Adipose tissue (tissue), 3 donors: ENCODE measurements around the gene CDCA4. TPM values are rescaled to one million over a fixed set of nuclear protein-coding genes. Genes with fewer than 3 reads are reported as not detected.
"Not testable (repeated sequence)": the region's sequence is repeated elsewhere in the genome, so short reads cannot be mapped to it uniquely, and the experiment has no call there.

Experiments
- H3K27ac ChIP-seq: one replicate; pipeline ENCODE4 v1.5.1; 2013; ENCODE audit warnings: low read depth, low read length
- WGBS, 3 donors: extraction: QIAGEN DNeasy Blood & Tissue Kit; methylation state at CpG; one replicate each; pipeline ENCODE4 v1.1.7; 2013; 5-methylcytosine and 5-hydroxymethylcytosine counted together
- polyA plus RNA-seq, 3 donors: library from polyadenylated mRNA; stranded (reverse); fragments of 200-250 nt; gene quantifications; one replicate each; pipeline ENCODE4 v1.2.3, GENCODE V29; 2013
- donor health status: healthy with polysubstance abuse.
- donor health status: Bipolar disorder and iron deficiency.
- donor health status: healthy.

CDCA4 gene
- polyA plus RNA-seq: 1 to 10 TPM; 2.5 to 4.0 (median 3.5) TPM

DNA sequence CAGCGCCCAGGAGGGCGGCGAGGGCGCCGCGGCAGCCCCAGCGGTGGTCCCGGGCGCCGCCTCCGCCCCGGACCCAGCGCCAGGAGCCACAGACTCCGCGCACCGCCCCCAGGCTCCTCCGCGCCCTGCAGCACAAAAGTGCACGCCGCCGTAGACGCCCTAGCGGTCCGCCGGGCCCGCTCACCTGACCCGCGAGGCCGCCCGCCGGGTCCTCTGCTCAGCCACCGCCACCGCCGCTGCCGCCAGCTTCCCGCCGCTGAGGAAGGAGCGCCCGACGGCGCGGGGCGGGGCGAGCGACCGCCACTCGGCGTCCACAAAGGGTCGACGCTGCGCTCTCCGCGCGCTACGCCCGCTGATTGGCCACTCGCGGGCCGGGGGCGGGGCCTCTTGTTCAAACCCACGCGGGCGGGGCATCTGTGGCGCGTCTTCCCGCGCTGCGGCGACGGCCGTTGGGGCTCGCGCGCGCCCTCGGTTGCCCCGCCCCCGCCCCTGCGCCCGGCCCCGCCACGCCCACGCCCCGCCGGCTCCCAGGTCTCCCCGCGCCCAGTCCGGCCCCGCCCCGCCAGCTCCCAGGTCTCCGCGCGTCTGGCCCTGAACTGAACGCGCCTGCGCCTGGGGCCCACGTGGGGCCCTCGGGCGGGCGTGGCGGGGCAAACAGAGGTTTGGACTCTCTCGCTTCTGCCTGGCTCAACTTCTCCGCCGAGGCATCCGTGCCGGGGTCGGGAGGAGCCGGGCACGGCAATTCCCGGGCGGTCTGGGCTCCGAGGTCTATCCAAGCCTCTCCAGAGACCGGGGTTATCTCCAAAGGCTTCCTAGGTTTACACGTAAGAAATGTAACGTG, at the start of gene CDCA4:
Gene CDCA4, minus strand, starts transcription at position 269 of the 841 bp plus-strand sequence. CDS start 9,154 bp downstream, outside the sequence.
- 0% methylated on average over 68 to 115 of the region's 115 CpGs for WGBS, 3 donors
- peak within 1 kb of the TSS; percentile 15 for H3K27ac ChIP-seq

DNA sequence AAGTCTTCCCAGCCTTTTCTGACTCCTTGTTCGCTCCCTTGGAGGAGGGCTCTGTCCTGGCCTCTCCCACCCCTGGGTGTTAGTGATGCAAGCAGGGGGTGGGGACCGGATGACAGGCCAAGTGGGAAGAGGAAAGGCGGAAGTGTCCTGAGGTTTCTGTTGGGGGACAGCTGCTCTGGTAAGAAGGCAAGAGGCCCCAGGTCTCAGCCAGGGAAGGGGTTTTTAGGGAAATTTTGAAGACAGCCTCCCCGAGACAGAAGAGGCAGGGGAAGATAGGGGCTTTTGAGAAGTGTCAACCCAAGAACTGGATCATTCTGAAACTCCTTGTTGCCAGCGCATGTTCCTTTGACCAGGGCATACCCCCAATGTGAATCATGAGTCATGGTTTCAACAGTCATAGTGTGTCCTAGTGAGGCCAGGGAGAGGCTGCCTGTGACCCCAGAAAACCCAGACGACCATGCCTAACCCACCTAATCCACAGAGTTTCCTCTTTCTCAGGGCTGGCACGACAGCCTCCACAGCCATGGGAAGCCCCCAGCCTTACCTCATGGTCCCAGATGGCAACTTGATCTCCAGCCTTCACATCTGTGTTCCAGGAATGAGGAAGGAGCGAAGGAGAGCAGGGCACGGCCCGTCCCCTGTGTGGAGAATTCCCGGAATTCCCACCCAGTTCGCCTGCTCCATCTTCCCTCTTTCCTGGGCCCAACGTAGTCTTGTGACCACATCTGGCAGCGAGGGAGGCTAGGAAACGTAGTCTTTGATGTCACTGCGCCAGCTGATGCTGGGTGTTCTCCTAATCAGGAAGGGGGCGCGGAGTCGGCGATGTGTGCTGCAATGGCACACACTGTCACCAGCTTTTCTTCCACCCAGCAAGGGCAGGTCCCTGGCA, 49.2 kb upstream of the CDCA4 start:
- no peak overlapping the region for H3K27ac ChIP-seq
- 47 to 74% (median 49%) methylated on average over 20 of the region's 20 CpGs for WGBS, 3 donors

DNA sequence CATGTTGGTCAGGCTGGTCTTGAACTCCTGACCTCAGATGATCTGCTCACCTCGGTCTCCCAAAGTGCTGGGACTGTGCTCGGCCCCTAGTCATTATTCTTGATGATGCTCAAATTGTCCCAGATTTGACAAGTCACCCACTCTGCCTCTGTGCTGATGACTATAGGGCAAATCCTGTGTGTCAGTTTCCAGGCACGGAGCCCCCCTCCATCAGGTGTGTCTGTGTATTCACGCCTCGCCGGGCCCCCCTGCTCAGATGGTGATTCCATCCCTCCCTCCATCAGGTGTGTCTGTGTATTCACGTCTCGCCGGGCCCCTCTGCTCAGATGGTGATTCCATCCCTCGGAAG, 48.6 kb upstream of the CDCA4 start:
- WGBS, 3 donors: 80 to 85% (median 82%) methylated on average over 9 to 10 of the region's 10 CpGs
- H3K27ac ChIP-seq: no peak overlapping the region

DNA sequence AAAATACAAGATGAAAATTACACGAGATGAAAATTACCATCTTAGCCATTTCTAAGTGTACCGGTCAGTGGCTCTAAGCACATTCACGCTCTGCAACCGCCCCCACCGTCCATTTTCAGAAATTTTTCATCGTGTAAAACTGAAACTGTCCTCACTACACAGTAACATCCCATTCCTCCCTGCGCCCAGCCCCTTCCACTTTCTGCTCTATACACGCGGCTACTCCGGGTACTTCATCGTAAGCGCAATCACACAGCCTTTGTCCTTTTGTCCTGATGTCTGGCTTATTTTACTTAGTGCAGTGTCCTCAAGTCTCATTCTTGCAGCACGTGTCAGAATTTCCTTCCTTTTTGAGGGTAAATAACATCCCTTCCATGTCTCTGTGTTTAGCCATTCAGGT, 47.9 kb upstream of the CDCA4 start:
- WGBS, 3 donors: 61 to 78% (median 70%) methylated on average over 13 of the region's 13 CpGs
- no peak overlapping the region for H3K27ac ChIP-seq

GRCh38 chr14:105067969-105068301, 47.1 kb upstream of the CDCA4 start:
- H3K27ac ChIP-seq: no peak overlapping the region
- 93 to 97% (median 94%) methylated on average over 12 of the region's 12 CpGs for WGBS, 3 donors

GRCh38 chr14:105067140-105067968, 46.5 kb upstream of the CDCA4 start:
- WGBS, 3 donors: 64 to 81% (median 65%) methylated on average over 18 of the region's 18 CpGs
- no peak overlapping the region for H3K27ac ChIP-seq

DNA sequence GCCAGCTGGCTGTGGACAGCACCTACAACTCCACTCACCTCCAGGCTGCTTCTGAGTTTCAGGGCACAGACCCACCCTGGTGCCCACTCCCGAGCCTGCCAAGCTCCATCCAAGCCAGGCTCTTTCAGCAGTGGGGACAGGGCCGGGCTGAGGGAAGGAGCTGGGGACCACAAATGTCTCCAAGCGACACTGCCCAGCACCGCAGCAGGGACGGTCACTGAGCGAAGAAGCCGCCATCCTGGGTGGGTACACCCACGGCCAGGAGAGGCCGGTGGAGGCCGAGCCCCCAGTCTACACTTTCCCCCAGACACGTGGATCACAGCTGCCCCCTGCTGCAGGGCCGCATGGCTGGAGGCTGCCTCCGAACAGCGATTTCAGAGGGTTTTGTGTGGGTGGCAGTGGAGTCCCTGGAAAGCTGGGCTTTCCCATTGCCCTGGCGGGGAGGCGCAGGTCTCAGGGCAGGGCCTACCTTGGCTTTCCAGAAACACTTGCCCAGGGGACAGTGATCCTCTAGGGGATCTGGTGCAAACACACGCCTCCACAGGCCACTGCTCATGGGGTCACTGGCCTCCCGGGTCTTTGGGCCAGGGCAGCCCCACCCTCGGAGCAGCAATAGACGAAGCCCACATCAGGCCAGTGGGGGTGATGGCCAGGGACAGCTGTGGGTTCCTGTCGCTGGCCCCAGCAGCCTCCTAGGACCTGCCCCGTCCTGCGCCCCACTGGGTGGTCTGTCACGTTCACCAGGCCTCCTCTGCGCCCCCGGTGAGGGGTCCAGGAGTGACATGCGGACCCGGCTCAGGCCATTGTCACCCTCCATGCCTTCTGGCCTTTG, 45.6 kb upstream of the CDCA4 start:
- H3K27ac ChIP-seq: no peak overlapping the region
- 82 to 89% (median 86%) methylated on average over 27 to 28 of the region's 28 CpGs for WGBS, 3 donors

GRCh38 chr14:105065280-105066228, 44.7 kb upstream of the CDCA4 start, which contains the start of gene GPR132:
GPR132 (minus strand) TSS chr14:105065430; CDS start chr14:105055420, 10,010 bp downstream.
- no peak within 1 kb of the TSS for H3K27ac ChIP-seq
- 45 to 74% (median 51%) methylated on average over 22 of the region's 22 CpGs for WGBS, 3 donors

DNA sequence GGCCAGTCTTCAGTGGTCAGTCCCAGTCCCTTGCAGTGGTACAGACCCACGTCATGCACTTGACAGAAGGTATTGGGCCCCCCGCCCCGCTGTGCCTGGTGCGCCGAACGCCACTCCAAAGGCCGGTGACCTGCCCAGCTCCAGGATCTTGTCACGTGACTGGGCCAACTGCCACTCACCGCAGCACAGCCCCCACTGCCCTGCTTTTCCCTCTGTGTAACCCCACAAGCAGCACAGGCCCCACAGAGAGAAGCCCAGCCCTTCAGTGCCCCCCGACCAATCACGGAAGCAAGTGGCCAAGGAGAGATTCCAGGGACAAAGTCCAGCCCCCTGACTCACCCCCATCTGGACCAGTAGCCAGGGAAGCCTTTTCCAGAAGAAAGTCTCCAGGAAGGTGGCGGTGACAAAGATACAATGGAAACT, 43.8 kb upstream of the CDCA4 start:
- H3K27ac ChIP-seq: no peak overlapping the region
- WGBS, 3 donors: 34 to 54% (median 41%) methylated on average over 12 of the region's 12 CpGs

DNA sequence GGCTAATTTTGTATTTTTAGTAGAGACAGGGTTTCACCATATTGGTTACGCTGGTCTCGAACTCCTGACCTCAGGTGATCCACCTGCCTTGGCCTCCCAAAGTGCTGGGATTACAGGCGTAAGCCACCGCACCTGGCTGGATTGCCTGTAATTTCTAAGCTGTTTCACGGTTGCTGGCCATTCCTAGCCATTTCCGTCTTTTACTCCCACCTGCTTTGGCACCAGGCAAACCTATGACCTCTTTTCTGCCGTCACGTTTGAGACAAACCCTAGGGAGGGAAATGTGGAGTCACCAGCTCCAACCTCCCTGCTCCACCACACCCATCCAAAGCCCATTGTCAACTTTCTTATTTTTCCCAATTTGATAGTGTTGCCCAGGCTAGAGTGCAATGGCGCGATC, 43.1 kb upstream of the CDCA4 start:
- 80 to 90% (median 80%) methylated on average over 10 of the region's 10 CpGs for WGBS, 3 donors
- no peak overlapping the region for H3K27ac ChIP-seq

GRCh38 chr14:105063506-105063905, 42.6 kb upstream of the CDCA4 start:
- WGBS, 3 donors: 60 to 92% (median 65%) methylated on average over 10 of the region's 10 CpGs
- H3K27ac ChIP-seq: not testable (repeated sequence)

DNA sequence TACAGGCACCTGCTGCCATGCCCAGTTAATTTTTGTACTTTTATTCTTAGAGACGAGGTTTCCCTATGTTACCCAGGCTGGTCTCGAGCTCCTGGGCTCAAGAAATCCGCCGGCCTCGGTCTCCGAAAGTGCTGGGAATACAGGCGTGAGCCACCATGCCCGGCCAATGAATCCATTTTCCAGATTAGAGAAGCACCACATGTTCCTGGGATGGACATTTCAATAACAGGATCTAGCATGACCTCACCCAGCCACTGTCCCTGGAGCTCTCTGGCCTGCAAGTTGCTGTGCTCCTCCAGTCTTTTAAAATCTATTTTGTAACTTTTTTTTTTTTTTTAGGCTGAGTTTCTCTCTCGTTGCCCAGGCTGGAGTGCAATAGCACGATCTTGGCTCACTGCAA, 42.2 kb upstream of the CDCA4 start:
- 51 to 85% (median 63%) methylated on average over 10 of the region's 10 CpGs for WGBS, 3 donors
- H3K27ac ChIP-seq: no peak overlapping the region

DNA sequence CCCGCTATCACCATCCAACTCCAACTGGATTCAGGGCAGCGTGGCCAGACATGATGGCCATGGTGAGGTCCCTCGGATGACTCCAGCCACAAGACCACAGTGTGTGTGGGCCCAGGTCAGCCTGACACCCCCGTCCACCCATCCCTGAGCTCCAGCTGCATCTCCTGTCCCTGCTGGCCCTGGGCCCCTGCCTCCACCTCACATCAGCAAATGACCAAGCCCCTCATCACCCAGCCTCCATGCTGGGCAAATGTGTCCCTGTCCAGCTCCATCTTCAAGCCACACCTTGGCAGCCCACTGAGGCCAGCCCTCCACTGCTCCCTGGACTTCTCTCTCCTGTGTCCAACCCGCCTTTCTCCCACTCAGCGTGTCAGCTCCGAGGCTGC, 41.2 kb upstream of the CDCA4 start:
- H3K27ac ChIP-seq: no peak overlapping the region
- 83 to 97% (median 87%) methylated on average over 5 to 7 of the region's 7 CpGs for WGBS, 3 donors

- WGBS, 3 donors: 18 to 52% (median 24%) methylated on average over 13 of the region's 13 CpGs
- no peak overlapping the region for H3K27ac ChIP-seq
Measured at GRCh38 chr14:105061428-105062047, 40.7 kb upstream of the CDCA4 start.

DNA sequence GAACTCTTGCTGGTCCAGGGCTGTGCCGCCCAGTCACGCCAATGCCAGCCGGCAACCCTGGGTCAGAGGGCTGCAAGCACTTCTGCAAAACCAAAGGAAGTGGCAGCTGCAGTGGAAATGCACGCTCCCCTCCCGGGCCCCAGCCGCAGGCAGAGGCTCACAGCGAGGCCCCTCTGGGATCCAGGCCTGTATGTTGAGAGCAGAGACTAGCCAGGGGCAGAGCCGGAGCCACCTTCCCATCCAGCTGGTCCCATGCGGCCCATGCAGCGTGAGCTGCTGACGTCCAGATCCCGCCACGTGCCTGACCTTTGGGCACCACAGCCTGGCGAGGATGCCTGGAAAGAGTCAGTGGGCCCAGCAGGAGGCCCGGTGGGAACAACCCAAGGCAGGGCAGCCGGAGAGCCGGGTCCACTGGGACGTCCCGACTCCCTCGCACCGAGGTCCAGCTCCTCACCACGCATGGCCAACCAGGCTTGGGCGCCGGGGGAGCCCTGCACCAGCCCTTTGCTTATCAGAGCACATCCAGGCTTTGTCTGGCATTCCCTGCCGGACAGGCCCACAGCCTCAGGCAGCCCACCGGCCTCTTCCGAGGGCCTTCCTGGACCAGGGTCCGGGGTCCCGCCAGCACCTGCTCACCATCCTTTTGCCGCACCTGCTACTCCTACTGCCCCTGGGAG, 40.0 kb upstream of the CDCA4 start:
- 32 to 77% (median 33%) methylated on average over 30 of the region's 30 CpGs for WGBS, 3 donors
- no peak overlapping the region for H3K27ac ChIP-seq
